Non-pigmented ciliary epithelial cell (primary cell): Measurements from ENCODE around the gene AUTS2.

ENCODE experiments used
- DNase-seq: peaks from one replicate; pipeline ENCODE4 v3.0.0-alpha.2; 2010; ENCODE audit warnings: low read depth

AUTS2 gene

DNA sequence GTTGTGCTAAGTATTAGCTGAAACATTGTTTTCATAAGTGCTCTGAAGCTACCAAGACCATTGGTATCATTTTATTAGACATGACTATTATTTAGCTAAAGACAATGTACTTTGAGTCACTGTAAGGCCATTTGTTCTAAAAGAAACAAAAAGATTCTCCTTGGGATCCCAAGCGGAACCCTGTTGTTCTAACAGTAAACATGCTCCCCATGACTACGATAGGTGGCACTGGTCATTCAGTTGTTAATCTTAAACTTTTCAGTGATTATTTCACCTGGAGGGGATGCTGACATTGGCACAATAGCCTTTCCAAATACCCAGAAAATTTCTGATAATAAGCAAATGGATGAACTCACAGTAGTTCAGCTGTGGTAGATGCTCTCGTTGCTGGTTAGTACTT lies 715.0 kb downstream of the AUTS2 start:
- no peak for DNase-seq

- DNase-seq: no peak
Observed at GRCh38 chr7:70313687-70314086, 715.4 kb downstream of the AUTS2 start.

DNA sequence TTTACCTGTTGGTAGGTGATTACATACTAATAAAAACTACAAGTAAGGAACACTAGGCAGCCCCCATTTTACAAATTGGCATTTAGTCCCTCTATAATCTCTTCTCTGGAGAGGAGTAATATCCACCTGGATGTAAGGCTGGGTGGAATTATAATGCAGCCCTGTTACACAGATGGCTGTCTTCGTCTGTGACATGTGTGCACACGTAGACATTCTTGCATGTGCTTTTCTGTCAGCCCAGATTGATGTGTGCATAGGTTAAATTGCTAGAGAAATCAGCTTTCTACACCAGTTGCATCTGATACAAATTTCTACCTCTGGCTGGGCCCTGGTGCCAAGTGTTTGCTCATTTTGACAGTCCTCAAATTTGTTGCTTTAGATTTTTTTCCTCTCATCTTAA lies 715.9 kb downstream of the AUTS2 start:
- DNase-seq: no peak

DNA sequence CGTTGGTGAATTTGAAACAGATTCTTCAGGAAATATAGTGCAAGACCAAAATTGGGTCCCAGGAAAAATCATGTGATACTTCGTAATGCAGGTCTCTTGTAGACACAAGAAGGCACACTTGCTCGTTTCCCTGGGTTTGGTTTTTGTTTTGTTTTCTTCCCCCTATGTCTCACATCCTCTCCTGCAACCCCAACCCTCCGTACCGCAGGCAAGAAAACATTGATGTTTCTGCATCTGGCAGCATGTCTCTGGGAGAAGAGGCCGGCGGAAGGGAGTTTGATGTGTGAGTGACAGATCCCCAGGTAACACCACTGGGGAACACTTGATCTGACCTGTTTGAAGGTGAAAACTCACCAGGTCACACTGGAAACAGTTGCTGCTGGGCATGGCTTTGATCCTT lies 718.5 kb downstream of the AUTS2 start:
- DNase-seq: no peak

GRCh38 chr7:70317356-70317755 lies 719.1 kb downstream of the AUTS2 start:
- DNase-seq: no peak

- DNase-seq: no peak
Observed at GRCh38 chr7:70318511-70318910, 720.2 kb downstream of the AUTS2 start.

GRCh38 chr7:70319057-70319456 lies 720.8 kb downstream of the AUTS2 start:
- DNase-seq: no peak

- DNase-seq: no peak
Observed at GRCh38 chr7:70321016-70321590, 722.8 kb downstream of the AUTS2 start.

- DNase-seq: no peak
Observed at GRCh38 chr7:70322856-70323255, 724.6 kb downstream of the AUTS2 start.

DNA sequence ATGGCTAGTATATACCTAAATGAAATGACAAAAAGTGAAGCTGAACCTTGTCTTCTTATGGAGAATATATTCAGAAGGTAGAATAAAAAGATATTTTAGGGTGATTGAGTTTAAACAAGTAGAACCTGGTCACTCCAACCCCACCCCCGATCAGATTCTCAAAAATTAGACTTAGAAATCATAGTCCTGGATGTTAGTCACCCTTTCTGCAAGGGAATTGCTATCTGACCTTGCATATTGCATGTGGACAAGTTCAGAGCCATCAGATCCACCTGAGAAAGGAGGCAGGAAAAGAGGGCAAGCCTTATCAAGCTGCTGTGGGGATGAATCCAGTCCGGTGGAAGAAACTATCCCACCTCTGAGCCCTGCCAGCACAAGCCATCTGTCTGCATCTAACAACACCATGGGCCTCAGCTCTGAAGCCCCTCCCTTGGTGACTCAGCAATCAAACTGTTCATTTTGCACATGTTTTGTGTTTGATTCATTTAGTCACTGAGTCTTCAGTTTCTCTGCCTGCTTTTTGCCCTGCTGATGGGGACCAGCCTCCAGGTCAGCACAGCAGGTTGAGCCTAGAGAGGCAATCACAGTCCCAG lies 727.3 kb downstream of the AUTS2 start:
- DNase-seq: peak; percentile 31

DNA sequence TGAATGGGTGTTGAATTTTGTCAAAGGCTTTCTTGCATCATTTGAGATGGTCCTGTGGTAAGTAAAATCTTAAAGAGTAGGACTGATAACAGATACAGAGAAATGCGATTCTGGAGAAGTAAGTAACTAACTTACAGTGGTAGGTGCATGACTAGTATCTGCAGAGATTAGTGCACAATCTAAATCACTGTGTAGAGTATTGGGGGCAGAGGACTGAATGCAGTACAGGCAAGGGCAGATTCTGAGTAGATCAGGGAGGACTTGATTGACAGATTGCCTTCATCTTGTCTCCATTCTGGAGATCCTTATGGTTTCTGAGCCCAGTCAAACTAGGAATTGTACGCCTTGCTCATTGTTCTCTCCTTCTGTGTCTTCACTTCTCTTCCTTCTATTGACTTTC lies 736.0 kb downstream of the AUTS2 start:
- no peak for DNase-seq

- no peak for DNase-seq
Observed at GRCh38 chr7:70334871-70335270, 736.6 kb downstream of the AUTS2 start.

GRCh38 chr7:70336536-70336935 lies 738.3 kb downstream of the AUTS2 start:
- no peak for DNase-seq

GRCh38 chr7:70338015-70338414 lies 739.7 kb downstream of the AUTS2 start:
- DNase-seq: no peak

GRCh38 chr7:70340236-70340635 lies 742.0 kb downstream of the AUTS2 start:
- no peak for DNase-seq

- no peak for DNase-seq
Observed at GRCh38 chr7:70341446-70341845, 743.2 kb downstream of the AUTS2 start.

DNA sequence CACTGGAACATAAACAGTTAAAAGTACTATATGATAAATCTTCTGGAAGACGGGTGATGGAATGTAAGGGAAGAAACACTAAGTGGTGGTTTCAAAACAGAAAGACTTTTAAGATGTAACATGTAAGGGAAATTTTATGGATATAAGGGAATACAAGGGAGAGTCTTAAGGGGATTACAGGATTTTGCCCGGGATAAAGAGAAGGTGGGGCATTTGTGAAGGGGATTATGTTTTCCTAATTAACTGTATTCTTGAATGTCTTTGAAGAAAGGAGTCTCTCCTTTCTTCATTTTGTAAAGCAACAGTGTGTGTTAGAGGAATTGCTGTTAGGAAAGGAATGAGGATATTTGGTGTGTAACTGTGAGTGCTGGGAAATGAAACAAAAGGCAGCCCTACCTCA lies 745.2 kb downstream of the AUTS2 start:
- no peak for DNase-seq

DNA sequence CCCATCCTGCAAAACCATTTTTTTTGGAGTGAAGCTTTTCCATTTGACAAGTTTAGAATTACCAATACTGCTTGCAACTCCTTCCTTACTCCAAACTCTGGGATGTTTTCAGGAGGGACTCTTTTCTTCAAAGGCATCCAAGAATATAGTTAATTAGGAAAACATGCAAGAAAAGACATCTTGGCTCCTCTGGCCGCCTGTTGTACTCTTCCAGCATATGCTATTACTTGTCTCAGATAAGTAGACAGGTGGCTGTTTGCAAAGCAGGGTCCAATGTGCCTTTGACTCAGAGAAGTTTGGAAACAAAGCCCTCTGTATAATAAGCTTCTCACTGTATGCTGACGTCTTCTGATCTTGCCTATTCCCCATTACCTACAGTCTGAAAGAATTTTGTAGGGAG lies 746.5 kb downstream of the AUTS2 start:
- DNase-seq: no peak

GRCh38 chr7:70346844-70347462 lies 748.7 kb downstream of the AUTS2 start:
- no peak for DNase-seq

DNA sequence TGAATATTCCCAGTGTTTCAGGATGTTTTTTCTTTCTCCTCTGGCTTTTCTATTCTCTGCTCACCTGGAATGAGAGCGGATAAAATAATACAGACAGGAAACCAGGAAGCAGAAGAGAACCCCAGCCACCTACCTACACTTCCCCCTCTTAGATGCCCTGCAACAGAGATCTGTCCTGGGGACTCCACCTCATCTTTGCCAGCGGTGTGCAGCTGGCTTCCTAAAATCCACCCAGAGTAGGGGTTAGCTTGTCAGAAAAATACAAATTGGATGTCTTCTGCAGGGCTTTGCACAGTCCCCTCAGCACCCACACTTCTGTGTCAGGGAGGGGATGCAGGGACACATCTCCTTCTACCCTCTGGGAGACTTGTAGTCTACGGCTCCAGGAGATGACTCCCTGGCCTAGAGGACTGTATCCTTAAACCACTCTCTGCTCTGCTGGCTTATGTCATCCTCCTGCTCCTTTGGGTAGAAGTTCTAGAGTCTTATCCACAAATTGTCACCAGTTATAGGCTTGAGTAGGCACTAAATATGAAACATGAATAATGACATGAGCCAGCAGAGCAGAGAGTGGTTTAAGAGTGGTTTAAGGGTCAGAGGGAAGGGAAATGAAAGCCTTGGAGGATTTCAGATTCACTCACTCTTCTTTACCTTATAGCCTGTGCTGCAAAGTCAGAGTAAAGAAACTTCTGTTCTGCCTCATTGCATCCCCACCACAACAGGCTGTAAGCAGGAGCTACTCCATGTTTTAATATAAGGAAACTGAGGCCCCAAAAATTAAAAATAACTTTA lies 749.4 kb downstream of the AUTS2 start:
- DNase-seq: no peak

GRCh38 chr7:70349031-70349430 lies 750.8 kb downstream of the AUTS2 start:
- DNase-seq: no peak

GRCh38 chr7:70349819-70350218 lies 751.5 kb downstream of the AUTS2 start:
- DNase-seq: no peak

GRCh38 chr7:70352088-70352487 lies 753.8 kb downstream of the AUTS2 start:
- no peak for DNase-seq
